A549 (cell line): ENCODE data around the gene KCNG2. TPM values are rescaled to one million over a fixed set of nuclear protein-coding genes. Genes with fewer than 3 reads are reported as not detected.
"Not testable (repeated sequence)": the region's sequence is repeated elsewhere in the genome, so short reads cannot be mapped to it uniquely, and the experiment has no call there.

Experiments used
- ATAC-seq, 2 experiments: fragments of 200-7000 bp in 1 of 2; fragments of >200 bp in 1 of 2; cut with Nextera tagmentation in 1 of 2; cut with Tn5 transposase in 1 of 2; 3 replicates each; pipeline versions ENCODE4 v1.8.0 to v1.9.1; 2018 to 2020; ENCODE audit warnings: mild to moderate bottlenecking in 1 of 2, moderate library complexity in 1 of 2
- CTCF ChIA-PET: fragments of 300-600 bp; sonication (Branson Sonifier 250); formaldehyde crosslinking; extraction: SDS; loops from one replicate; lab custom pipeline; 2021; ENCODE audit warnings: antibody characterized with exemption, inconsistent platforms; lab: Yijun Ruan, JAX
- POLR2A ChIA-PET: fragments of 350-600 bp; formaldehyde crosslinking; extraction: SDS; loops from one replicate; lab custom pipeline; 2021; ENCODE audit warnings: antibody characterized with exemption, inconsistent platforms; lab: Yijun Ruan, JAX
- DNase-seq, 2 experiments: peaks; one replicate each; pipeline versions ENCODE4 v3.0.0 to v3.0.0-alpha.2; 2011 to 2016; ENCODE audit warnings: low read depth in 1 of 2, low spot score in 1 of 2
- FAIRE-seq: peaks from 2 replicates; lab custom pipeline; 2011; peaks lifted over from hg19 to GRCh38; lab: Jason Lieb, UNC
- H3K27ac ChIP-seq, 2 experiments: fragments of >200 bp; sonication (Bioruptor Twin); formaldehyde crosslinking; 3 replicates each; pipeline ENCODE4 v1.5.1; 2016 to 2017
- H3K4me1 ChIP-seq: fragments of >200 bp; sonication (Bioruptor Twin); formaldehyde crosslinking; 3 replicates; pipeline ENCODE4 v1.6.1; 2016
- H3K4me2 ChIP-seq: fragments of >200 bp; sonication (Bioruptor Twin); formaldehyde crosslinking; 3 replicates; pipeline ENCODE4 v1.6.1; 2016
- H3K4me3 ChIP-seq: fragments of >200 bp; sonication (Bioruptor Twin); formaldehyde crosslinking; 3 replicates; pipeline ENCODE4 v1.5.1; 2016
- H3K9me3 ChIP-seq: fragments of >200 bp; sonication (Bioruptor Twin); formaldehyde crosslinking; 3 replicates; pipeline ENCODE4 v1.6.1; 2016
- CEBPB ChIP-seq, 2 experiments: fragments of >200 bp in 1 of 2; sonication (Bioruptor Twin) in 1 of 2; formaldehyde crosslinking in 1 of 2; IDR thresholded peaks; 2 replicates each; pipeline ENCODE4 v1.6.1; 2012 to 2016
- CHD2 ChIP-seq: fragments of 150-350 bp; IDR thresholded peaks from 2 replicates; pipeline ENCODE4 v1.6.1; 2014; ENCODE audit warnings: low read length; ENCODE audit not compliant: partially characterized antibody
- FOSB ChIP-seq: fragments of 250-450 bp; sonication (Bioruptor Pico); IDR thresholded peaks from 2 replicates; pipeline ENCODE4 v1.5.0; 2020; ENCODE audit warnings: mild to moderate bottlenecking, moderate library complexity
- GATA3 ChIP-seq: IDR thresholded peaks from 2 replicates; pipeline ENCODE4 v1.6.1; 2012; ENCODE audit warnings: borderline replicate concordance
- HOXA7 ChIP-seq: fragments of 250-450 bp; sonication (Bioruptor Pico); IDR thresholded peaks from 2 replicates; pipeline ENCODE4 v1.5.0; 2020; ENCODE audit warnings: mild to moderate bottlenecking, moderate library complexity
- HOXB5 ChIP-seq: fragments of 250-450 bp; sonication (Bioruptor Pico); IDR thresholded peaks from 2 replicates; pipeline ENCODE4 v1.5.0; 2020; ENCODE audit warnings: mild to moderate bottlenecking, moderate library complexity
- JUNB ChIP-seq: fragments of >200 bp; sonication (Bioruptor Twin); formaldehyde crosslinking; IDR thresholded peaks from 2 replicates; pipeline ENCODE4 v1.6.1; 2016
- MAFK ChIP-seq: fragments of 450-650 bp; IDR thresholded peaks from 2 replicates; pipeline ENCODE4 v1.6.1; 2014; ENCODE audit not compliant: partially characterized antibody
- MAZ ChIP-seq: fragments of 150-350 bp; IDR thresholded peaks from 2 replicates; pipeline ENCODE4 v1.6.1; 2014; ENCODE audit warnings: antibody characterized with exemption, low read depth, low read length, borderline replicate concordance
- RARB ChIP-seq: fragments of 250-450 bp; sonication (Bioruptor Pico); IDR thresholded peaks from 2 replicates; pipeline ENCODE4 v1.8.0; 2021; ENCODE audit warnings: mild to moderate bottlenecking, moderate library complexity
- RFX5 ChIP-seq: fragments of 450-650 bp; IDR thresholded peaks from 2 replicates; pipeline ENCODE4 v1.7.1; 2014; ENCODE audit warnings: antibody characterized with exemption, mild to moderate bottlenecking, moderate library complexity
- SMC3 ChIP-seq: fragments of >200 bp; sonication (Bioruptor Twin); formaldehyde crosslinking; IDR thresholded peaks from 3 replicates; pipeline ENCODE4 v1.6.1; 2018; ENCODE audit warnings: inconsistent platforms
- ZFP36 ChIP-seq: fragments of 450-650 bp; IDR thresholded peaks from 2 replicates; pipeline ENCODE4 v1.6.1; 2014; ENCODE audit warnings: borderline replicate concordance; ENCODE audit not compliant: partially characterized antibody
- WGBS: methylation state at CpG from one replicate; pipeline ENCODE4 v1.1.6; 2017; ENCODE audit errors: missing lambda C conversion rate; 5-methylcytosine and 5-hydroxymethylcytosine counted together
- polyA plus RNA-seq, 4 experiments: library from polyadenylated mRNA; depleted of rRNA in 3 of 4; stranded (reverse); fragments of >200 nt; fragmentation: RNase III in 1 of 4; extraction: RNeasy Plus Mini Kit Qiagen cat#74134 plus additional on column Dnase treatment in 1 of 4; gene quantifications; 2 replicates in 3 of 4; 3 replicates in 1 of 4; pipeline ENCODE4 v1.2.3, GENCODE V29; 2011 to 2017
- TF ChIP-seq, protein P1 (sequence below): fragments of 450-650 bp; IDR thresholded peaks from 2 replicates; pipeline ENCODE4 v1.6.1; 2014; ENCODE audit warnings: antibody characterized with exemption
- TF ChIP-seq, protein P2 (sequence below): fragments of >200 bp; sonication (Bioruptor Twin); formaldehyde crosslinking; IDR thresholded peaks from 3 replicates; pipeline ENCODE4 v1.6.1; 2016

The KCNG2 gene
- polyA plus RNA-seq, 2 of the 4 experiments (the other 2 are of a cell fraction): not detected

DNA sequence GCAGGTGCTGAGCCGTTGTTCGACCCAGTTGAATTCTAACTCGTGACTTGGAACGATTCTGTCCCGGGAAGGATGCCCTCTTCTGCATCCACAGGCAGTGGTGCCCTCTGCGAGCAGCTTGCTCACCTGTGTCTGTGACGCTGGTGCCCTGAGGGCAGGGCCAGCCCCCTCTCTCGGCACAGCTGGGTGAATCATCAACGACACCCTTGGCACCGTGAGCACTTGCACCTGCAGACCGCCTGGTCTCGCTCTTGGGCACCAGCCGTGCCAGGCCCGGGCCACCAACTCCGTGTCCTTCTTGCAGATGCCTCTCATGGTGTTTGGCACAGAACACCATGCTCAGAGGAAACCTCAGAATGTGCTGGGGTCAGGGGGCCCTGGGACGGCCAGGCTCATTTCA lies 78.8 kb downstream of the KCNG2 start:
- POLR2A ChIA-PET: no interaction called here
- WGBS: 34% methylated on average over 4 of the region's 16 CpGs

DNA sequence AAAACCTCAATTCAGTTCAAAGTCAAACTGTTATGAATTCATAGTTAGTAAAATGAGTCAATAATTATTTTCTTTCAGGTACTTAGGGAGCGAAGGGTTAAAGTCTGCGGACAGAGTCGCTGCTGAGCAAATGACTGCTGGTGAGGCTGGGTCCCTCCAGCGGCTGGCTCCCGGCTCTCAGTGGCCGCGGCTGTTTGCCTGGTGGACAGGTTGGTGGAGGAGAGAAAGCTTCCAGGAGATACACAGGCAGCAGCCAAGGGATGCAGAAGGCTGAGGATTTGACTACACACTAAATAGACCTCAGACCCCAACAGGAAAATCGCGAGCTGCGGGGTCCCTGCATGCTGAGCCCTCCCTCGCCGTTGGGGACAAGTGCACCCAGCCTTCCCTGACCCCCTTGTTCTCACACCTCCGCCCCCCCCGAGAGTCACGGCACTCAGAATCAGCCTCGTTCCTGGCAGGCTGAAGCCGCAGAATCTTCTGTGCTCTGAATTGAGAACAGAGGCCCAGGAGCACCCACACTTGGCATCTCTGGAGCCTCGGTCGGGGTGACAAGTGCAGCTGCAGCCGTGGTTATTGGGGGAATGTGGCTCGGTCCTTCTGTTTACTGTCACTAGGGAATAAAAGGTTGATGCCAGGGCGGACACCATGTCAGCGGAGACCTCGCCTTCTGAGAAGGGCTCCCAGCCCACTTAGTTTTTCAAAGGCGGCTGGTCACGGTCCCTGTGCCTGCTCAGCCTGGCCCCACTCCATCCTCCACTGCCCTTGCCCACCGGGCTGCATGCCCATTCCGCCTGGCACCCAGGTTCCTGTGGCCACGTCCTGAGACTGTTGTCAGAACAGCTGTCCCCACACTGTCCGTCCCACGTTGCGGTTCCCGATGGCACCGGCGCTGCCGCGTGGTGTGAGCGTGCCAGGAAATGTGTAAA lies 79.7 kb downstream of the KCNG2 start:
- H3K9me3 ChIP-seq: no peaks in the 10 kb centered on the region
- FAIRE-seq: no peak
- ChIA-PET POLR2A (no interaction called here), CTCF (no interaction called here)
- no peak for DNase-seq
- 47% methylated on average over 30 of the region's 38 CpGs for WGBS
- H3K4me3 ChIP-seq: no peak overlapping the region
- TF ChIP-seq FOSB (CRISPR knock-in tag) (no peak), ZFP36 (no peak), MAZ (no peak), HOXB5 (CRISPR knock-in tag) (no peak), CHD2 (no peak), GATA3 (no peak), RFX5 (no peak), MAFK (no peak), HOXA7 (CRISPR knock-in tag) (no peak), CEBPB (IDR thresholded peaks at IDR 0.05) (no peak)
- TF ChIP-seq, protein P1, sequence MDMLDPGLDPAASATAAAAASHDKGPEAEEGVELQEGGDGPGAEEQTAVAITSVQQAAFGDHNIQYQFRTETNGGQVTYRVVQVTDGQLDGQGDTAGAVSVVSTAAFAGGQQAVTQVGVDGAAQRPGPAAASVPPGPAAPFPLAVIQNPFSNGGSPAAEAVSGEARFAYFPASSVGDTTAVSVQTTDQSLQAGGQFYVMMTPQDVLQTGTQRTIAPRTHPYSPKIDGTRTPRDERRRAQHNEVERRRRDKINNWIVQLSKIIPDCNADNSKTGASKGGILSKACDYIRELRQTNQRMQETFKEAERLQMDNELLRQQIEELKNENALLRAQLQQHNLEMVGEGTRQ: no peak
- TF ChIP-seq, protein P2, sequence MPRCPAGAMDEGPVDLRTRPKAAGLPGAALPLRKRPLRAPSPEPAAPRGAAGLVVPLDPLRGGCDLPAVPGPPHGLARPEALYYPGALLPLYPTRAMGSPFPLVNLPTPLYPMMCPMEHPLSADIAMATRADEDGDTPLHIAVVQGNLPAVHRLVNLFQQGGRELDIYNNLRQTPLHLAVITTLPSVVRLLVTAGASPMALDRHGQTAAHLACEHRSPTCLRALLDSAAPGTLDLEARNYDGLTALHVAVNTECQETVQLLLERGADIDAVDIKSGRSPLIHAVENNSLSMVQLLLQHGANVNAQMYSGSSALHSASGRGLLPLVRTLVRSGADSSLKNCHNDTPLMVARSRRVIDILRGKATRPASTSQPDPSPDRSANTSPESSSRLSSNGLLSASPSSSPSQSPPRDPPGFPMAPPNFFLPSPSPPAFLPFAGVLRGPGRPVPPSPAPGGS: no peak
- H3K4me2 ChIP-seq: no peak overlapping the region
- no peaks in the 10 kb centered on the region for H3K4me1 ChIP-seq
- H3K27ac ChIP-seq: no peak overlapping the region
- ATAC-seq: peak in 1 of 2 experiments; percentile 53; a peak in 2 of 6 replicates

More for the DNA sequence above, 78.8 kb downstream of the KCNG2 start:
- Histone ChIP-seq H3K4me3 (no peak overlapping the region), H3K27ac (no peak overlapping the region), H3K4me1 (no peaks in the 10 kb centered on the region), H3K4me2 (no peak overlapping the region), H3K9me3 (no peaks in the 10 kb centered on the region)
- CTCF ChIA-PET: no interaction called here
- no peak for TF ChIP-seq HOXB5 (CRISPR knock-in tag)
- no peak for TF ChIP-seq RFX5
- no peak for TF ChIP-seq CHD2
- TF ChIP-seq, protein P2: no peak
- no peak for TF ChIP-seq RARB (CRISPR knock-in tag)
- TF ChIP-seq SMC3: no peak
- TF ChIP-seq JUNB: no peak
- no peak for FAIRE-seq
- DNase-seq: no peak
- no peak for ATAC-seq

DNA sequence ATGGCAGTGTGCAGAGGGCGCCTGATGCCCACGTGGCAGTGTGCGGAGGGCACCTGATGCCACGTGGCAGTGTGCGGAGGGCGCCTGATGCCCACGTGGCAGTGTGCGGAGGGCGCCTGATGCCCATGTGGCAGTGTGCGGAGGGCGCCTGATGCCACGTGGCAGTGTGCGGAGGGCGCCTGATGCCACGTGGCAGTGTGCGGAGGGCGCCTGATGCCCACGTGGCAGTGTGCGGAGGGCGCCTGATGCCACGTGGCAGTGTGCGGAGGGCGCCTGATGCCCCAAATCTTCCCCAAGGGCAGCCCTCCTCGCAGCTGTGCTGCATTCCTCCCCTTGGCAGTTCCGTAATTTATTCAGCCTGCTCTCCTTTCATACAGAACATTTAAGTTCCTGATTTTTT lies 80.5 kb downstream of the KCNG2 start:
- WGBS: 48% methylated on average over 2 of the region's 25 CpGs
- CTCF ChIA-PET, H3K9me3 ChIP-seq, H3K27ac ChIP-seq, DNase-seq, H3K4me3 ChIP-seq, H3K4me2 ChIP-seq, ATAC-seq, H3K4me1 ChIP-seq, FAIRE-seq, POLR2A ChIA-PET: not testable (repeated sequence)
